Measurements from ENCODE around the gene KIF13A. TPM values are rescaled to one million over a fixed set of nuclear protein-coding genes. Genes with fewer than 3 reads are reported as not detected.

Gene KIF13A
- total RNA-seq, 8 experiments from 2014 or later, result 15.5 to 50.5 (median 24.5) TPM

DNA sequence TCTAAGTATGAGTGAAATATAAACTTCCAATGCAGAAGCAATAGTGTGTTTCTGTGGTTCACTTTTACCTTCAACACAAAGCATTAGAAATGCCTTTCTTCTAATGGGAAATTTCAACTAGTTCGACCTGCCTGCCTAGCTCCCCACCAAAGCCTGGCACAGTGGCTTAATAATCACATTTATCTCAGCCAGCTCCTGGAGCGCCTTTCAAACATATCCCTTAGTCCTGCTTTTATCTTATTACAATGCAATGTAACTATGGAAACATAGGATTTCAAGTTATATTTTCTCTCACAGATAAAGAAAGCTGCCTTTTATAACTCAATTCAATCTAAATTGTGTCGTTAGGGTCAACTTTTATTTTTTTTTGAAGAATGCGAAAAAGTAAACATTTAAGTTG lies 53.7 kb downstream of the KIF13A start:
- peak in 1 of 8 experiments; percentile 83 for ATAC-seq (replicated peaks in 6 of 8)
- WGBS, 10 experiments, result 53 to 100% (median 91%) methylated on average over 1 to 4 of the region's 4 CpGs
- Histone ChIP-seq H3K4me3 (no peak overlapping the region), H3K27ac (no peak overlapping the region), H3K4me1 (replicated peaks in 1 of 2) (peaks cover 3 to 8% of the 10 kb centered on the region in 2 donors)
- in situ Hi-C loops (cut with MboI; ENCODE audit: low pct_unique_long_range_greater_than_20kb in 2 of 9, low sequenced_read_pairs in 9 of 9, unreplicated experiment in 9 of 9), result no loop called here

DNA sequence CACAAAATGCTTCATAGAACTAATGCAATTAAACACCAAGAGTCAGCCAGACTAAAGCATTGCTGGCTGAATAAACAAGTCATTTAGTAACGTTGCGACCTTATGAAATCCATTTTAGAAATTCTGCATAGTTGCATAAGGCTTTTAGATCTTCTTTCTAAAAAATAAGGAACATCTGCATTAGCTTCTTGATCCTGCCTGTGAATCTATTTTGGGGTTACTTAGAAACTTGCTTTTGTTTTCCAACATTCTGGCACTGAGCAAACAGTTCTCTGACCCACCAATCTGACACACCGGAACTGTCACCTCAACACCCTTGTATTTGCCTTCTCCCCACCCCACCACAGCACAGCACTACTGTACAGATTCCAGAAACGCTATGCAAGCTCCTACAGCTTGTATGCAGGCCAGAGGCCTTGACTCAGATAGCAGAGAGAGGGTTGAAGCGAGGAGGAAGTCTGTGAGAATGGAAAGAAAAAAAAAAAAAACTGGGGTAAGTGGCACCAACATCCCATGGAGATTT lies 55.0 kb downstream of the KIF13A start:
- WGBS, 10 experiments, result 0 to 95% (median 83%) methylated on average over 1 to 5 of the region's 5 CpGs
- Histone ChIP-seq H3K4me1 (replicated peaks in 1 of 2) (peaks cover 3 to 8% of the 10 kb centered on the region in 2 donors), H3K27ac (no peak overlapping the region), H3K4me3 (no peak overlapping the region)
- in situ Hi-C loops (cut with MboI; ENCODE audit: low pct_unique_long_range_greater_than_20kb in 2 of 9, low sequenced_read_pairs in 9 of 9, unreplicated experiment in 9 of 9), result no loop called here
- peak in 5 of 8 experiments; percentile 45 to 95 (median 93) for ATAC-seq (replicated peaks in 6 of 8)

DNA sequence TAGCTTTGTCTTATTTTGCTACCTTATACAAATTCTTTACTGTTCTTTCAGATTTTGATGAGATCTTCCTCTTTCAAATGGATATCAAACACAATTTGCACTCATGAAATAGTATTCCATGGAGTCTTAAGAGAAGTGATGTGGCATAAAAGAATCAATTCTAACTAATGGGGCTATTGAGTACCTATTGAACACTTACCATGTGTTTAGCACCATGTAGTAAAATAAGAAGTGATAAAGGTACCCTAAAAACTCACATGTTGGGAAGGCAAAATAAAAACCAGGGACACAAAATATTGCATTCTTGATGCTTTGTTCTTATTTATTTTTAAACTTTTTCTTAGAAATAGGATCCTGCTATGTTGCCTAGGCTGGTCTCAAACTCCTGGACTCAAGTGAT lies 56.2 kb downstream of the KIF13A start:
- Histone ChIP-seq H3K4me1 (replicated peaks in 1 of 2) (peaks cover 3 to 8% of the 10 kb centered on the region in 2 donors), H3K4me3 (no peak overlapping the region), H3K27ac (no peak overlapping the region)
- no peak for ATAC-seq (replicated peaks in 6 of 8)
- in situ Hi-C loops (cut with MboI; ENCODE audit: low pct_unique_long_range_greater_than_20kb in 2 of 9, low sequenced_read_pairs in 9 of 9, unreplicated experiment in 9 of 9), result no loop called here

DNA sequence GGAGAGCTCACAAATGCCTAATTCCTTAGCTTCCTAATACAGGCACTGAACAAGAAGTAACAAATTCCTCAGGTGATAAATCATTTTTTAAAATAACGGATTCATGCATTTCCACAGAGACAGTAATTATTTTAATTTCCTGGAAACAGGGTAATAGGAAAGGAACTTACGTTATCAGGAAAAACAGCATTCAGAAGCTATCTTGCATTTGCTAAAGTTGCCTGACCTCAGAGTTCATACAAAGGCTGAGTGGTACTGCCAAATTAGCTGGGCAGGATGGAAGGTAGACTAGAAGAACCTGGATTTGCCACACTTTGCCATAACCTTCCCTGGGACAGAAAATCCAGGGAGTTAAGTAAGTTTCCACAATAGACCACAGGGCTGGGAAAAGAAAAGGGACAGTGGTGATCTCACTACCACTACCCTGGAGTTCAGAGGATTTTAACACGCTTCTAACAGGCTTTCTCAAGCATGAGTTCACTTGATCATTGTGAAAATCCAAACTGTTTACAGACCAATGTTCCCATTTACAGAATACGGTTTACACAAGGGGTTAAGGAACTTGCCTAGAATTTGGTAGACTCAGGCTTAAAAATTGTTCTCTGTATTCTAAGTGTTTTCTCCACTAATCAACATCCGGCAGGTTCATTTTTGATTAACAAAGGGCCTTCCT lies 57.0 kb downstream of the KIF13A start:
- peak in 1 of 8 experiments; percentile 31 for ATAC-seq (replicated peaks in 6 of 8)
- in situ Hi-C loops (cut with MboI; ENCODE audit: low pct_unique_long_range_greater_than_20kb in 2 of 9, low sequenced_read_pairs in 9 of 9, unreplicated experiment in 9 of 9), result no loop called here
- WGBS, 10 experiments, result 28 to 100% (median 81%) methylated on average over 2 to 5 of the region's 5 CpGs; no CpG with 5 or more reads in 1 of the 10 experiments
- Histone ChIP-seq H3K27ac (no peak overlapping the region), H3K4me3 (no peak overlapping the region), H3K4me1 (replicated peaks in 1 of 2) (peaks cover 3 to 8% of the 10 kb centered on the region in 2 donors)

DNA sequence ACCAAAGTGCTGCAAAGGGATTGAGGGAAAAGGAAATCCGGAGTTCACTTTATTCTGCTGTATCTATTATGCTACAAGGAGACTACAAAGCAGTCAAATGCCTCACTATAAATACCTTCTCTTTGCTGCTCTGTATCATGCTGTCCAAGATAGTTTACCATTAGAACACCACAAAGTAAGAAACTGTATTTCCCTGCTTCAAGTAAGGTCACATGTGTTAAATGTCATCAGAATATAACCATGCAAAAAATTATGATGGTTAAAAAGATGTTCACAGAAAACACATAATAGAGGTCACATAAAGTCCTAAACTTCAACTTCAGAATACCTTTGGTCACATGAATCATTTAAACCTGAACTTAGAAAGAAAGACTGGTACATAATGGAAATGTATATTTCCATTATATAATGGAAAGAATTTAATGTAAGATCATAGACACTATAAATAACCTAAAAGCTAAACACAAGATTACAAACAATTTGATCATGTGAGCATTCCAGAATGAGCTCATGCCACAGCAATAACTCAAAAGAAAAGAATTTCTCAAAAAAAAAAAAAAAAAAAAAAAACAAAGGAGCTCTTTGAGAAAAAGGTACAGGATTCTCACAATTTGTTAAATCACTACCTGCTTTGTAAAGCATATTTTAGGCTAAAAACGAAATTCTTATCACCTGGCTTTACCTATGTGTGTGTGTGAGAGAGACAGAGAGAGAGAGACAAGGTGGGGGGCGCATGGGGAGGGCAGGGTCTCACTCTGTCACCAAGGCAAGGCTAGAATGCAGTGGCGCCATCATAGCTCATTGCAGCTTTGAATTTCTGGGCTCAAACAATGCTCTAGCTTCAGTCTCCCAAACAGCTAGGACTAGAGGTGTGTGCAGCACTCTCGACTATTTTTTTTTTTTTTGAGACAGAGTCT lies 58.7 kb downstream of the KIF13A start:
- Histone ChIP-seq H3K4me1 (replicated peaks in 1 of 2) (peaks cover 3 to 8% of the 10 kb centered on the region in 2 donors), H3K4me3 (no peak overlapping the region), H3K27ac (no peak overlapping the region)
- in situ Hi-C loops (cut with MboI; ENCODE audit: low pct_unique_long_range_greater_than_20kb in 2 of 9, low sequenced_read_pairs in 9 of 9, unreplicated experiment in 9 of 9), result no loop called here
- WGBS, 10 experiments, result 15 to 100% (median 62%) methylated on average over 2 to 4 of the region's 5 CpGs; no CpG with 5 or more reads in 3 of the 10 experiments
- peak in 2 of 8 experiments; percentile 27 for ATAC-seq (replicated peaks in 6 of 8)

DNA sequence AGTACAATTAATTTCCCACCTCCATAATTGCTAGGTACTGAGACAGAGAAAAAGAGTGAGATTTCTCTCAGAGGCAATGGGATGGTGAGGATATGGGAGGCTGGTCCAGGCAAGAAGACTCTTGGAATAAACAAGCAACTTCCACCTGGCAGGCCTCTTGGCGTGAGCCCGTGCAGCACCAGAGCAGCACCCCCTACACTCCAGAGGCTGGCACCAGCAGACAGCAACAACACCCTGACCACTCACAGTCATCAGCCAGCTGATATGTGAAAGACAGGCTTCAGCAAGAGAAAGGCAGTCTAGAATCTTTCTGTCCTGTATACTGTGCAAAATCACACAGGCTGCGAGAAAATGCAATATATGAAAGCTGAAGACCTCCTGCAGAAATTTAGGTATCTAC lies 59.7 kb downstream of the KIF13A start:
- ATAC-seq (replicated peaks in 6 of 8), result no peak
- Histone ChIP-seq H3K4me3 (no peak overlapping the region), H3K27ac (no peak overlapping the region), H3K4me1 (replicated peaks in 1 of 2) (peaks cover 8% of the 10 kb centered on the region in 2 donors)
- in situ Hi-C loops (cut with MboI; ENCODE audit: low pct_unique_long_range_greater_than_20kb in 2 of 9, low sequenced_read_pairs in 9 of 9, unreplicated experiment in 9 of 9), result no loop called here
- 83 to 100% (median 100%) methylated on average over 1 to 3 of the region's 3 CpGs; no CpG with 5 or more reads in 3 of the 10 experiments for WGBS, 10 experiments

- WGBS, 10 experiments, result 28 to 88% (median 68%) methylated on average over 1 to 4 of the region's 4 CpGs; no CpG with 5 or more reads in 2 of the 10 experiments
- Histone ChIP-seq H3K4me1 (replicated peaks in 1 of 2) (peaks cover 2 to 5% of the 10 kb centered on the region in 2 donors), H3K4me3 (no peak overlapping the region), H3K27ac (no peak overlapping the region)
- no peak for ATAC-seq (replicated peaks in 6 of 8)
- in situ Hi-C loops (cut with MboI; ENCODE audit: low pct_unique_long_range_greater_than_20kb in 2 of 9, low sequenced_read_pairs in 9 of 9, unreplicated experiment in 9 of 9), result no loop called here
Measured at GRCh38 chr6:17923401-17923863, 64.0 kb downstream of the KIF13A start.

DNA sequence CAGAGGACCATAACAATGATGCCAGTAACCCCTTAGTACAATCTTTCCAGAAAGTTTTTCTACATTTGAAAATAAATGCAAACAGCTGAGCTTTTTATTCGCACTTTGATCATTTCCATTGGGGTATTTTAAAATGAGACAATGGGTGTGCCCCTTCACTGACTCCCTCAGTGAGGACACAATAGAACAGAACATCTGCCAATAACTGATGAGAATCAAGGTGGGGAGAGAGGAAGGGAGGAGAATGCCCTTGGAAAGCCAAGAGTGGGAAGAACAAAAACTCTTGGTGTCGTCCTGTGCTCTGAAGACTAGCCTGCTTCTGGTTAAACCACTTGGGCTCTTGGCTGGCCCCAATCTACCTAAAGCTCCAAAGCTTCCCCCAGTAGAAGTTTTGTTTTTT lies 66.0 kb downstream of the KIF13A start:
- H3K4me1 ChIP-seq (replicated peaks in 1 of 2), result peaks cover 2 to 5% of the 10 kb centered on the region in 2 donors
- no peak overlapping the region for H3K27ac ChIP-seq
- in situ Hi-C loops (cut with MboI; ENCODE audit: low pct_unique_long_range_greater_than_20kb in 2 of 9, low sequenced_read_pairs in 9 of 9, unreplicated experiment in 9 of 9), result no loop called here
- peak in 1 of 8 experiments; percentile 64 for ATAC-seq (replicated peaks in 6 of 8)
- no peak overlapping the region for H3K4me3 ChIP-seq
- 0 to 100% (median 65%) methylated on average over 1 to 2 of the region's 2 CpGs; no CpG with 5 or more reads in 4 of the 10 experiments for WGBS, 10 experiments

DNA sequence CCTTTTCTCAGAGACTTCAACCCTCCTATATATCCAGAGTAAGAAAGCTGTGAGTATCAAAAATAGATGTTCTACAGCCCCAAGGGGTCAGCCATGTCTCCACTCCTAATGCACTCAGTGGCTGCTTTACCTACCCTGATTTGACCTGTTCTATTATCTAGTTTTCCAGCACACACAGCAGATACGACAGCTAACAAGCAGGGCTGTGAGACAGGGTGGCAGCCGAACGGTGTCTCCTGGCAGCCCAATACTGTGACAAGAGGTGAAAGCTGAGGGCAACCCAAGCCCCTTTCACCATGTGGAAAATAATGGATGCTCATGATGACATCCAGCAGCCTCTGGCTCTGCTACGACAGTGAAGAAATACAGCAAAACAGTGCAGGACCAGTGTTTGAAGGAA lies 67.9 kb downstream of the KIF13A start:
- in situ Hi-C loops (cut with MboI; ENCODE audit: low pct_unique_long_range_greater_than_20kb in 2 of 9, low sequenced_read_pairs in 9 of 9, unreplicated experiment in 9 of 9), result no loop called here
- no peak overlapping the region for H3K27ac ChIP-seq
- H3K4me3 ChIP-seq, result no peak overlapping the region
- WGBS, 10 experiments, result 74 to 100% (median 89%) methylated on average over 1 to 4 of the region's 4 CpGs; no CpG with 5 or more reads in 5 of the 10 experiments
- peak in 3 of 8 experiments; percentile 45 to 51 (median 45) for ATAC-seq (replicated peaks in 6 of 8)
- peaks cover 2 to 5% of the 10 kb centered on the region in 2 donors for H3K4me1 ChIP-seq (replicated peaks in 1 of 2)

- in situ Hi-C loops (cut with MboI; ENCODE audit: low pct_unique_long_range_greater_than_20kb in 2 of 9, low sequenced_read_pairs in 9 of 9, unreplicated experiment in 9 of 9), result no loop called here
- H3K27ac ChIP-seq, result no peak overlapping the region
- WGBS, 10 experiments, result 7 to 100% (median 87%) methylated on average over 1 to 7 of the region's 9 CpGs; no CpG with 5 or more reads in 2 of the 10 experiments
- H3K4me3 ChIP-seq, result no peak overlapping the region
- ATAC-seq (replicated peaks in 6 of 8), result peak in 1 of 8 experiments; percentile 95
- peaks cover 0 to 2% of the 10 kb centered on the region in 2 donors for H3K4me1 ChIP-seq (replicated peaks in 1 of 2)
Measured at GRCh38 chr6:17917837-17918763, 69.3 kb downstream of the KIF13A start.

DNA sequence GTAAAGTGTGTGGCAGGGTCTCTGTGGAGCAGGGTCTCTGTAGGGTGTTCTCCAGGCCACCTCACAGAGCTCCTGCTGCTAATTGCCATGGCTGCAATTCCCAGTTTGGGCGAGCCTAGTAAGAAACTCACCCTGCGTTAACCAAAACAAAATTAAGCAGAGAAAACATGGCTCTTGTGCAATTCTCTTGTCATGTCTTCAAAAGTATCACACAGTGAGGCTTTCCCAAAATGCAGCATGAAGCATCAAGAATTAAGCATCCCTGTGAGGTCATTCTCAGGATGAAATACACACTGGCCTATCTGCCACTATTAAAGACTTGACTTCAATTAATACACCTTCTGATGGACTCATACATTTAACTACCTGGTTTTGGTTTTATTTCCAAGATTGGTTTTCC lies 72.8 kb downstream of the KIF13A start:
- WGBS, 10 experiments, result 7 to 94% (median 81%) methylated on average over 1 to 2 of the region's 2 CpGs; no CpG with 5 or more reads in 4 of the 10 experiments
- Histone ChIP-seq H3K4me1 (replicated peaks in 1 of 2) (peaks cover 0 to 2% of the 10 kb centered on the region in 2 donors), H3K27ac (no peak overlapping the region), H3K4me3 (no peak overlapping the region)
- ATAC-seq (replicated peaks in 6 of 8), result peak in 1 of 8 experiments; percentile 25
- in situ Hi-C loops (cut with MboI; ENCODE audit: low pct_unique_long_range_greater_than_20kb in 2 of 9, low sequenced_read_pairs in 9 of 9, unreplicated experiment in 9 of 9), result no loop called here

DNA sequence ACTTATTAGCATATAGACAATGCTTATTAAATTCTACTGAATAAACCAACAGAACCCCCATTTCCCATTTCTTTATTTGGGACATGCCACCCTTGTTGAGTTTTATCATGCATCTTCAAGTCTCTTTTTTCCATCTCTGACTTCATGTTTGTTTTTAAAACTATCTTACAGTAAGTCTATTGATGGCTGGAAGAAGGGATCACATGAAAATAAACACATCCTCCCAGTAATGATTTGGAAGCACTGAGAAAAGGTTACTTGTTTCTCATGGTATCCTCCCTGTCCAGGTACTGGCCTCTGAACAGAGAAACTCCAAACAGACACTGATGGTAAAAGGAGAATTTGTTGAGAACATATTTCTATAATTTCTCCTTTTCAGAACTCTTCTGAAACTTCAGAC lies 74.9 kb downstream of the KIF13A start:
- in situ Hi-C loops (cut with MboI; ENCODE audit: low pct_unique_long_range_greater_than_20kb in 2 of 9, low sequenced_read_pairs in 9 of 9, unreplicated experiment in 9 of 9), result no loop called here
- ATAC-seq (replicated peaks in 6 of 8), result no peak
- Histone ChIP-seq H3K27ac (no peak overlapping the region), H3K4me3 (no peak overlapping the region), H3K4me1 (replicated peaks in 1 of 2) (peaks cover 0 to 3% of the 10 kb centered on the region in 2 donors)

All from motor neuron (in vitro differentiated cells).